Measurements from ENCODE around the gene MCM5.

DNA sequence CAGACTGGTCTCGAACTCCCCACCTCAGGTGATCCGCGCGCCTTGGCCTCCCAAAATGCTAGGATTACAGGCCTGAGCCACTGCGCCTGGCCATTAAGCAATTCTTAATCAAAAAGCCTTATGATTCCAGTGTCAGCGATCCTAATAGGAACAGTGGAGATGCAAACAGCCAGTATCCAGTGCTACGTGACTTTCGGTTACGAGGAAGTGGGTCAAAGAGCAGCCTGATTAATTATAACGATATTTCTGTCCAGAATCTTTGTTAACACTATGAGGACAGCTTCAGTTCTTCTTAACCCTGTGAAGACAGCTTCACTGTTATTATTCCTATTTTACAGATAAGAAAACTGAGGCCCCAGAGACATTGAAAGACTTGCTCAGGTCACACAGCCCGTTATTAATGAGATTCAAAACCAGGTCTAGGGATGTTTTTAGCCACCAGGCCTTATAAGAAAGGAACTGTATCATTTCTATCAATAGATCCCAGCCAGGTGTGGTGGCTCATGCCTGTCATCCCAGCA is 36.3 kb upstream of the MCM5 start:
- TF ChIP-seq EZH2 (IDR thresholded peaks at IDR 0.05; ENCODE audit: borderline replicate concordance, low read length), result no peak
- TF ChIP-seq, protein P1, sequence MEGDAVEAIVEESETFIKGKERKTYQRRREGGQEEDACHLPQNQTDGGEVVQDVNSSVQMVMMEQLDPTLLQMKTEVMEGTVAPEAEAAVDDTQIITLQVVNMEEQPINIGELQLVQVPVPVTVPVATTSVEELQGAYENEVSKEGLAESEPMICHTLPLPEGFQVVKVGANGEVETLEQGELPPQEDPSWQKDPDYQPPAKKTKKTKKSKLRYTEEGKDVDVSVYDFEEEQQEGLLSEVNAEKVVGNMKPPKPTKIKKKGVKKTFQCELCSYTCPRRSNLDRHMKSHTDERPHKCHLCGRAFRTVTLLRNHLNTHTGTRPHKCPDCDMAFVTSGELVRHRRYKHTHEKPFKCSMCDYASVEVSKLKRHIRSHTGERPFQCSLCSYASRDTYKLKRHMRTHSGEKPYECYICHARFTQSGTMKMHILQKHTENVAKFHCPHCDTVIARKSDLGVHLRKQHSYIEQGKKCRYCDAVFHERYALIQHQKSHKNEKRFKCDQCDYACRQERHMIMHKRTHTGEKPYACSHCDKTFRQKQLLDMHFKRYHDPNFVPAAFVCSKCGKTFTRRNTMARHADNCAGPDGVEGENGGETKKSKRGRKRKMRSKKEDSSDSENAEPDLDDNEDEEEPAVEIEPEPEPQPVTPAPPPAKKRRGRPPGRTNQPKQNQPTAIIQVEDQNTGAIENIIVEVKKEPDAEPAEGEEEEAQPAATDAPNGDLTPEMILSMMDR (IDR thresholded peaks at IDR 0.05; ENCODE audit: low read length), result no peak
